DND-41 (cell line): ENCODE results near the gene DDX60.

Source experiments
- CTCF ChIP-seq: IDR thresholded peaks from 2 replicates; pipeline ENCODE4 v1.5.1; 2012; ENCODE audit warnings: borderline replicate concordance, low read length, moderate library complexity, mild to moderate bottlenecking; ENCODE audit not compliant: poor library complexity, severe bottlenecking; ENCODE audit errors: extremely low read depth
- EZH2 ChIP-seq: IDR thresholded peaks from 3 replicates; pipeline ENCODE4 v1.6.1; 2012; ENCODE audit warnings: borderline replicate concordance, low read depth, mild to moderate bottlenecking, moderate library complexity, low read length, inconsistent platforms; ENCODE audit not compliant: severe bottlenecking

GRCh38 chr4:168274871-168275270 lies 43.7 kb downstream of the DDX60 start:
- TF ChIP-seq CTCF: no peak
- TF ChIP-seq EZH2: no peak
